Transverse colon (tissue), 4 donors: ENCODE data around the gene KATNB1. TPM values are rescaled to one million over a fixed set of nuclear protein-coding genes. Genes with fewer than 3 reads are reported as not detected.

Experiments
- DNase-seq: peaks from one replicate; pipeline ENCODE4 v3.0.0-alpha.2; 2019
- H3K27ac ChIP-seq, 4 donors: fragments of 200-600 bp; sonication (generic); 2 replicates each; pipeline ENCODE4 v1.5.1; 2016 to 2018; ENCODE audit warnings: inconsistent platforms in 4 of 4
- H3K27me3 ChIP-seq: fragments of 200-600 bp; sonication (generic); 2 replicates; pipeline ENCODE4 v1.5.1; 2017; ENCODE audit warnings: inconsistent platforms
- H3K36me3 ChIP-seq, 4 donors: fragments of 200-600 bp; sonication (generic); 2 replicates each; pipeline ENCODE4 v1.5.1; 2017 to 2019; ENCODE audit warnings: inconsistent platforms in 4 of 4
- H3K4me1 ChIP-seq, 4 donors: fragments of 200-600 bp; sonication (generic); 2 replicates each; pipeline ENCODE4 v1.5.1; 2017 to 2020; ENCODE audit warnings: inconsistent platforms in 4 of 4
- H3K4me3 ChIP-seq, 4 donors: fragments of 200-600 bp; sonication (generic); 1 replicate in 1 of 4; 2 replicates in 3 of 4; pipeline versions ENCODE4 v1.5.1 to v1.6.1; 2017 to 2019; ENCODE audit warnings: inconsistent platforms in 4 of 4
- H3K9me3 ChIP-seq, 2 donors: fragments of 200-600 bp; sonication (generic); 2 replicates each; pipeline ENCODE4 v1.5.1; 2017 to 2019; ENCODE audit warnings: inconsistent platforms in 2 of 2
- CTCF ChIP-seq, 5 experiments: fragments of 200-600 bp in 3 of 5; fragments of 450-650 bp in 2 of 5; sonication (generic) in 3 of 5; IDR thresholded peaks; 1 replicate in 2 of 5; 2 replicates in 3 of 5; pipeline ENCODE4 v1.5.1; 2016 to 2017; ENCODE audit warnings: antibody characterized with exemption in 5 of 5, inconsistent platforms in 3 of 5, mild to moderate bottlenecking in 2 of 5, moderate library complexity in 1 of 5
- EP300 ChIP-seq: sonication (generic); formaldehyde crosslinking; IDR thresholded peaks from one replicate; pipeline ENCODE4 v1.6.1; 2017; ENCODE audit warnings: antibody characterized with exemption, low read depth
- POLR2A ChIP-seq: fragments of 450-650 bp; IDR thresholded peaks from one replicate; pipeline ENCODE4 v1.6.1; 2016; ENCODE audit warnings: antibody characterized with exemption, mild to moderate bottlenecking, moderate library complexity
- POLR2AphosphoS5 ChIP-seq, 3 donors: sonication (generic); formaldehyde crosslinking; IDR thresholded peaks; one replicate each; pipeline ENCODE4 v1.6.1; 2016; ENCODE audit warnings: antibody characterized with exemption in 3 of 3
- WGBS, 2 donors: methylation state at CpG; one replicate each; pipeline ENCODE4 v1.1.5; 2018; ENCODE audit warnings: low coverage in 1 of 2; 5-methylcytosine and 5-hydroxymethylcytosine counted together
- in situ Hi-C, 4 donors: fragments of 200-750 bp; cut with MboI; loops; one replicate each; pipeline versions ENCODE4 v1.15.0 to v1.15.1; 2017; ENCODE audit warnings: low sequenced_read_pairs in 3 of 4, low pct_ligation_motif_present in 1 of 4, low pct_unique_long_range_greater_than_20kb in 1 of 4
- intact Hi-C: fragments of 100-400 bp; cut with DNase I; formaldehyde crosslinking; loops from one replicate; pipeline ENCODE4 v1.15.1; 2023; ENCODE audit warnings: low total_unique reads
- total RNA-seq, 4 donors: library from RNA; depleted of rRNA; stranded (reverse); fragments of >200 nt; gene quantifications; one replicate each; pipeline ENCODE4 v1.1.0, GENCODE V29; 2016

The KATNB1 gene
- total RNA-seq: 10 to 100 TPM; 11.3 to 28.4 (median 22.3) TPM

- H3K27ac ChIP-seq: peak within 1 kb of the TSS; percentile 82 to 92 (median 88)
- intact Hi-C loops: no loop called here
- H3K4me1 ChIP-seq: peaks cover 14 to 20% (median 19%) of the 10 kb centered on the region in 4 donors
- H3K36me3 ChIP-seq: no peaks in the 10 kb centered on the region
- in situ Hi-C loops: no loop called here
- H3K4me3 ChIP-seq: peak within 1 kb of the TSS; percentile 73 to 98 (median 90)
- no peak for DNase-seq
- 0 to 2% methylated on average over 12 to 34 of the region's 35 CpGs for WGBS, 2 donors
- TF ChIP-seq POLR2A: no peak
- no peak for TF ChIP-seq CTCF (IDR thresholded peaks at IDR 0.05)
- peak in 2 of 3 donors; percentile 40 to 44 for TF ChIP-seq POLR2AphosphoS5 (IDR thresholded peaks at IDR 0.05)
- H3K9me3 ChIP-seq: no peaks in the 10 kb centered on the region
- no peaks in the 10 kb centered on the region for H3K27me3 ChIP-seq
Observed at GRCh38 chr16:57735755-57736418, at the start of gene KATNB1. Gene KATNB1 (plus strand): TSS chr16:57735770. CDS start chr16:57737244, 1,474 bp downstream.

- Histone ChIP-seq H3K4me1 (no peaks in the 10 kb centered on the region), H3K9me3 (no peaks in the 10 kb centered on the region), H3K27ac (no peak overlapping the region), H3K27me3 (no peaks in the 10 kb centered on the region), H3K36me3 (no peaks in the 10 kb centered on the region), H3K4me3 (no peak overlapping the region)
- in situ Hi-C loops: no loop called here
- no peak for TF ChIP-seq CTCF (IDR thresholded peaks at IDR 0.05)
- TF ChIP-seq POLR2A: no peak
- no peak for TF ChIP-seq EP300
- no peak for TF ChIP-seq POLR2AphosphoS5 (IDR thresholded peaks at IDR 0.05)
- intact Hi-C loops: no loop called here
- no peak for DNase-seq
- WGBS, 2 donors: 46 to 88% methylated on average over 2 to 4 of the region's 4 CpGs
Observed at GRCh38 chr16:57686577-57686976, 49.0 kb upstream of the KATNB1 start.

GRCh38 chr16:57687363-57687929 is 48.1 kb upstream of the KATNB1 start:
- no peak for DNase-seq
- Histone ChIP-seq H3K4me3 (no peak overlapping the region), H3K27ac (no peak overlapping the region), H3K4me1 (no peaks in the 10 kb centered on the region), H3K9me3 (no peaks in the 10 kb centered on the region), H3K27me3 (no peaks in the 10 kb centered on the region), H3K36me3 (no peaks in the 10 kb centered on the region)
- intact Hi-C loops (no loop called here), in situ Hi-C loops (no loop called here)
- 79 to 80% methylated on average over 3 of the region's 3 CpGs for WGBS, 2 donors
- TF ChIP-seq CTCF (IDR thresholded peaks at IDR 0.05) (no peak), POLR2A (no peak), EP300 (no peak), POLR2AphosphoS5 (IDR thresholded peaks at IDR 0.05) (no peak)

GRCh38 chr16:57688487-57688986 is 47.0 kb upstream of the KATNB1 start:
- Histone ChIP-seq H3K4me3 (no peak overlapping the region), H3K27me3 (no peaks in the 10 kb centered on the region), H3K4me1 (no peaks in the 10 kb centered on the region), H3K36me3 (no peaks in the 10 kb centered on the region), H3K9me3 (no peaks in the 10 kb centered on the region), H3K27ac (no peak overlapping the region)
- in situ Hi-C loops: no loop called here
- WGBS, 2 donors: 82% methylated on average over 3 of the region's 4 CpGs; no CpG with 5 or more reads in 1 of the 2 donors
- TF ChIP-seq POLR2AphosphoS5 (IDR thresholded peaks at IDR 0.05): no peak
- TF ChIP-seq CTCF (IDR thresholded peaks at IDR 0.05): no peak
- TF ChIP-seq EP300: no peak
- TF ChIP-seq POLR2A: no peak
- intact Hi-C loops: no loop called here
- DNase-seq: no peak
